HG02763 (cell line): ENCODE results near the gene CRYBA2.

Experiments used
- ATAC-seq: cut with Tn5 transposase; IDR thresholded peaks from one replicate; pipeline ENCODE4 v1.9.1; 2021; ENCODE audit warnings: mild to moderate bottlenecking, moderate library complexity; ENCODE audit not compliant: unreplicated experiment

CRYBA2 gene

GRCh38 chr2:219024059-219024458, 30.8 kb upstream of the CRYBA2 start:
- no peak for ATAC-seq

GRCh38 chr2:219023045-219023605, 29.9 kb upstream of the CRYBA2 start:
- ATAC-seq, result no peak

GRCh38 chr2:219022616-219023015, 29.4 kb upstream of the CRYBA2 start:
- no peak for ATAC-seq

GRCh38 chr2:219022041-219022440, 28.8 kb upstream of the CRYBA2 start:
- no peak for ATAC-seq

- ATAC-seq, result no peak
Observed at GRCh38 chr2:219021591-219021990, 28.4 kb upstream of the CRYBA2 start.

GRCh38 chr2:219020604-219021365, 27.6 kb upstream of the CRYBA2 start:
- ATAC-seq, result no peak

GRCh38 chr2:219019436-219019835, 26.2 kb upstream of the CRYBA2 start:
- ATAC-seq, result no peak

GRCh38 chr2:219018726-219019125, 25.5 kb upstream of the CRYBA2 start:
- no peak for ATAC-seq

- no peak for ATAC-seq
Observed at GRCh38 chr2:219018286-219018685, 25.1 kb upstream of the CRYBA2 start.

- no peak for ATAC-seq
Observed at GRCh38 chr2:219017201-219017931, 24.1 kb upstream of the CRYBA2 start.

- ATAC-seq, result no peak
Observed at GRCh38 chr2:219016721-219017120, 23.5 kb upstream of the CRYBA2 start.

GRCh38 chr2:219010873-219011272, 17.7 kb upstream of the CRYBA2 start:
- no peak for ATAC-seq

- ATAC-seq, result no peak
Observed at GRCh38 chr2:219010162-219010756, 17.0 kb upstream of the CRYBA2 start.

- no peak for ATAC-seq
Observed at GRCh38 chr2:219009294-219009693, 16.1 kb upstream of the CRYBA2 start.

- no peak for ATAC-seq
Observed at GRCh38 chr2:219003979-219004378, 10.8 kb upstream of the CRYBA2 start.

- ATAC-seq, result no peak
Observed at GRCh38 chr2:219003267-219003634, 10.0 kb upstream of the CRYBA2 start.

- ATAC-seq, result no peak
Observed at GRCh38 chr2:219002395-219003266, 9.4 kb upstream of the CRYBA2 start.

GRCh38 chr2:219001577-219002394, 8.6 kb upstream of the CRYBA2 start:
- ATAC-seq, result no peak

GRCh38 chr2:219001100-219001576, 7.9 kb upstream of the CRYBA2 start:
- ATAC-seq, result no peak

- ATAC-seq, result no peak
Observed at GRCh38 chr2:219000569-219000960, 7.3 kb upstream of the CRYBA2 start.
